ENCODE measurements around the gene HOXD9. TPM values are rescaled to one million over a fixed set of nuclear protein-coding genes. Genes with fewer than 3 reads are reported as not detected.

The HOXD9 gene
- total and polyA plus RNA-seq, 2 of the 8 experiments (the other 6 are each of a cell fraction or from before 2014, with no cell fraction given): not detected

GRCh38 chr2:176133389-176133788 is 10.9 kb downstream of the HOXD9 start:
- no peak overlapping the region for H3K9ac ChIP-seq (replicated peaks in 1 of 4; ENCODE audit: extremely low read depth in 1 of 4, low read depth in 3 of 4, low read length in 3 of 4)
- H2BK5ac ChIP-seq (ENCODE audit: low read depth, low read length): no peak overlapping the region
- CTCF ChIA-PET (ENCODE audit: partially characterized antibody): interaction anchor here (0.7 to 4.5 kb wide), 13 partner anchors 8 to 519 kb away, joined by 3 to 30 read pairs (median 5); partner anchors contain the start of genes HOXD4 and MTX2
- H4K20me1 ChIP-seq (replicated peaks in 1 of 2; ENCODE audit: control insufficient read depth in 1 of 2, insufficient read depth in 2 of 2, low read length in 2 of 2): peaks cover 7 to 29% of the 10 kb centered on the region in 2 experiments
- no peak overlapping the region for H2BK20ac ChIP-seq (ENCODE audit: low read length)
- no peak overlapping the region for H3K23ac ChIP-seq (ENCODE audit: insufficient read length)
- H3K18ac ChIP-seq (ENCODE audit: extremely low read depth, low read length): peak overlapping the region; percentile 32; the same call in 1 of the 2 replicates
- peaks cover 0 to 12% (median 4%) of the 10 kb centered on the region in 4 experiments for H3K4me1 ChIP-seq (replicated peaks in 1 of 4; ENCODE audit: control insufficient read depth in 3 of 4, insufficient read depth in 4 of 4, low read length in 3 of 4)
- no peak overlapping the region for H3K4me3 ChIP-seq (ENCODE audit: extremely low read depth in 1 of 4, insufficient read depth in 2 of 4, low read depth in 3 of 4, low read length in 4 of 4)
- H3K14ac ChIP-seq (ENCODE audit: insufficient read length): no peak overlapping the region
- H2AK5ac ChIP-seq (ENCODE audit: low read depth, low read length): no peak overlapping the region; the same call in 1 of the 2 replicates
- H3K23me2 ChIP-seq (ENCODE audit: low read depth, low read length): peaks cover 3% of the 10 kb centered on the region; the same call in 1 of the 2 replicates
- POLR2A ChIA-PET (ENCODE audit: partially characterized antibody): no interaction called here
- no peak overlapping the region for H2BK12ac ChIP-seq (ENCODE audit: low read depth, low read length)
- H4K8ac ChIP-seq (ENCODE audit: extremely low read depth, insufficient read depth, low read length): no peak overlapping the region
- H3K36me3 ChIP-seq (ENCODE audit: control insufficient read depth in 2 of 4, insufficient read depth in 4 of 4, low read length in 3 of 4): peaks cover 0 to 19% (median 0%) of the 10 kb centered on the region in 4 experiments; a peak in 1 of 8 replicates
- FAIRE-seq (no peak), DNase-seq (ENCODE audit: low read depth in 1 of 2, low spot score in 2 of 2) (peak in 1 of 2 experiments; percentile 29)
- no peaks in the 10 kb centered on the region for H3K9me3 ChIP-seq (ENCODE audit: insufficient read depth in 2 of 2, low read depth in 1 of 2, low read length in 1 of 2)
- peaks cover 93 to 100% (median 98%) of the 10 kb centered on the region in 4 experiments for H3K27me3 ChIP-seq (replicated peaks in 1 of 4; ENCODE audit: control insufficient read depth in 3 of 4, extremely low read depth in 1 of 4, insufficient read depth in 3 of 4, low read length in 3 of 4)
- H3K4me2 ChIP-seq (ENCODE audit: insufficient read depth in 1 of 2, low read depth in 2 of 2, low read length in 2 of 2): no peak overlapping the region
- H4K5ac ChIP-seq (ENCODE audit: insufficient read length, low read depth, low read length): no peak overlapping the region
- H2AFZ ChIP-seq (ENCODE audit: low read length): no peak overlapping the region
- no peaks in the 10 kb centered on the region for H3K79me1 ChIP-seq (ENCODE audit: low read depth, low read length)
- no peak overlapping the region for H2BK120ac ChIP-seq (replicated peaks; ENCODE audit: low read depth, low read length)
- no peak overlapping the region for H2BK15ac ChIP-seq (ENCODE audit: low read length)
- no peak overlapping the region for H4K91ac ChIP-seq (replicated peaks; ENCODE audit: insufficient read length, low read length)
- H3K56ac ChIP-seq (replicated peaks; ENCODE audit: insufficient read length, low read depth, low read length): no peak overlapping the region
- no peak overlapping the region for H3K27ac ChIP-seq (ENCODE audit: low read depth, low read length)
- no peak overlapping the region for H3K4ac ChIP-seq (replicated peaks; ENCODE audit: insufficient read length, low read depth, low read length)
- no peaks in the 10 kb centered on the region for H3K79me2 ChIP-seq (ENCODE audit: control insufficient read depth in 1 of 2, insufficient read depth in 2 of 2, low read length in 2 of 2)
- TF ChIP-seq NANOG (IDR thresholded peaks at IDR 0.05; ENCODE audit: insufficient read depth, low read depth, low read length, poor library complexity, severe bottlenecking) (no peak), YY1 (IDR thresholded peaks at IDR 0.05; ENCODE audit: low read depth, low read length) (no peak), CBX8 (IDR thresholded peaks at IDR 0.05; ENCODE audit: borderline replicate concordance, low read depth, low read length) (peak; percentile 65; the same call in 1 of the 2 replicates), SUZ12 (IDR thresholded peaks at IDR 0.05; ENCODE audit: low read length) (peak; percentile 12; the same call in 1 of the 2 replicates), TEAD4 (IDR thresholded peaks at IDR 0.05; ENCODE audit: low read depth, low read length) (no peak), TAF7 (optimal IDR thresholded peaks at IDR 0.05; ENCODE audit: borderline replicate concordance, low read depth, low read length) (no peak), SRF (IDR thresholded peaks at IDR 0.05; ENCODE audit: low read depth, low read length) (no peak), SAP30 (IDR thresholded peaks at IDR 0.05; ENCODE audit: insufficient read depth, insufficient replicate concordance, low read length) (no peak)
